DND-41 (cell line): ENCODE results near the gene IP6K3.

Source experiments
- ATAC-seq: fragments of 200-7000 bp; cut with Tn5 transposase; 3 replicates; pipeline ENCODE4 v1.9.1; 2021; ENCODE audit warnings: low read depth; ENCODE audit not compliant: insufficient read depth
- DNase-seq: peaks from one replicate; pipeline ENCODE4 v3.0.0-alpha.2; 2020
- H2AFZ ChIP-seq: 2 replicates; pipeline ENCODE4 v1.6.0; 2012; ENCODE audit warnings: low read depth, low read length
- H3K27ac ChIP-seq: 2 replicates; pipeline ENCODE4 v1.5.1; 2012; ENCODE audit warnings: low read length, inconsistent platforms
- H3K27me3 ChIP-seq: fragments of 200-600 bp; sonication (generic); 2 replicates; pipeline ENCODE4 v1.6.0; 2012; ENCODE audit warnings: low read length, mild to moderate bottlenecking, inconsistent platforms; ENCODE audit not compliant: insufficient read depth, poor library complexity
- H3K36me3 ChIP-seq: 2 replicates; pipeline ENCODE4 v1.5.1; 2012; ENCODE audit warnings: low read length, inconsistent platforms; ENCODE audit not compliant: insufficient read depth
- H3K4me1 ChIP-seq: 2 replicates; pipeline ENCODE4 v1.5.1; 2012; ENCODE audit warnings: mild to moderate bottlenecking, low read length; ENCODE audit not compliant: insufficient read depth
- H3K4me2 ChIP-seq: 2 replicates; pipeline ENCODE4 v1.6.0; 2012; ENCODE audit warnings: mild to moderate bottlenecking, moderate library complexity, low read length, inconsistent platforms; ENCODE audit not compliant: insufficient read depth
- H3K4me3 ChIP-seq, 2 experiments: fragments of 200-600 bp in 1 of 2; shearing (Covaris generic) in 1 of 2; 2 replicates each; pipeline ENCODE4 v1.5.1; 2012 to 2016; ENCODE audit warnings: inconsistent platforms in 2 of 2, low read length in 2 of 2, mild to moderate bottlenecking in 2 of 2, low read depth in 1 of 2, moderate library complexity in 1 of 2
- H3K79me2 ChIP-seq: 2 replicates; pipeline ENCODE4 v1.6.0; 2012; ENCODE audit warnings: low read length, inconsistent platforms; ENCODE audit not compliant: insufficient read depth
- H3K9ac ChIP-seq: 2 replicates; pipeline ENCODE4 v1.6.0; 2012; ENCODE audit warnings: low read depth, mild to moderate bottlenecking, inconsistent platforms, low read length, moderate library complexity
- H3K9me3 ChIP-seq: 2 replicates; pipeline ENCODE4 v1.5.1; 2012; ENCODE audit warnings: low read length, moderate library complexity, mild to moderate bottlenecking, inconsistent platforms; ENCODE audit not compliant: insufficient read depth, severe bottlenecking
- H4K20me1 ChIP-seq: 2 replicates; pipeline ENCODE4 v1.6.0; 2012; ENCODE audit warnings: low read length; ENCODE audit not compliant: insufficient read depth
- EZH2 ChIP-seq: IDR thresholded peaks from 3 replicates; pipeline ENCODE4 v1.6.1; 2012; ENCODE audit warnings: borderline replicate concordance, low read depth, mild to moderate bottlenecking, moderate library complexity, low read length, inconsistent platforms; ENCODE audit not compliant: severe bottlenecking
- TF ChIP-seq, protein P1 (sequence below): IDR thresholded peaks from 2 replicates; pipeline ENCODE4 v1.5.1; 2012; ENCODE audit warnings: borderline replicate concordance, low read length, moderate library complexity, mild to moderate bottlenecking; ENCODE audit not compliant: poor library complexity, severe bottlenecking; ENCODE audit errors: extremely low read depth

IP6K3 gene

DNA sequence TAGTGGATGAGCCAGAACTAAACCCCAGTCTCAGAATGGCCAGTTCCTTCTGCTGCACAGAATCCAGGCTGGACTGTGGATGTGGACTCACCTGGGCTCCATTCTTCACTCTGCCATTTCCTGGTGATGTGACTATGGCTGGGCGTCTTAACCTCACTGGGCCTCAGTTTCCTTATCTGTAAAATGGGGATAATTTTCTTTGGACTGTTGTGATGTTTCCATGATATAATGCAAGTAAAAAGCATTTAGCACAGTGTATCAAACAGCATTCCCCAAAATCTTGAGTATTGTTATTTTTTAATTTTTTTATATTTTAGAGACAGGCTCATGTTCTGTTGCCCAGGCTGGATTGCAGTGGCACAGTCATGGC lies 5.9 kb upstream of the IP6K3 start:
- Histone ChIP-seq H3K27ac (no peak overlapping the region), H3K4me3 (no peak overlapping the region), H3K36me3 (no peaks in the 10 kb centered on the region), H3K79me2 (no peaks in the 10 kb centered on the region), H3K4me2 (no peak overlapping the region), H3K4me1 (peaks cover 7% of the 10 kb centered on the region), H3K9ac (no peak overlapping the region), H2AFZ (no peak overlapping the region), H4K20me1 (peaks cover 7% of the 10 kb centered on the region; the same call in 1 of the 2 replicates), H3K9me3 (no peaks in the 10 kb centered on the region), H3K27me3 (no peaks in the 10 kb centered on the region)
- DNase-seq (no peak), ATAC-seq (no peak)
- TF ChIP-seq EZH2 = no peak
- TF ChIP-seq, protein P1, sequence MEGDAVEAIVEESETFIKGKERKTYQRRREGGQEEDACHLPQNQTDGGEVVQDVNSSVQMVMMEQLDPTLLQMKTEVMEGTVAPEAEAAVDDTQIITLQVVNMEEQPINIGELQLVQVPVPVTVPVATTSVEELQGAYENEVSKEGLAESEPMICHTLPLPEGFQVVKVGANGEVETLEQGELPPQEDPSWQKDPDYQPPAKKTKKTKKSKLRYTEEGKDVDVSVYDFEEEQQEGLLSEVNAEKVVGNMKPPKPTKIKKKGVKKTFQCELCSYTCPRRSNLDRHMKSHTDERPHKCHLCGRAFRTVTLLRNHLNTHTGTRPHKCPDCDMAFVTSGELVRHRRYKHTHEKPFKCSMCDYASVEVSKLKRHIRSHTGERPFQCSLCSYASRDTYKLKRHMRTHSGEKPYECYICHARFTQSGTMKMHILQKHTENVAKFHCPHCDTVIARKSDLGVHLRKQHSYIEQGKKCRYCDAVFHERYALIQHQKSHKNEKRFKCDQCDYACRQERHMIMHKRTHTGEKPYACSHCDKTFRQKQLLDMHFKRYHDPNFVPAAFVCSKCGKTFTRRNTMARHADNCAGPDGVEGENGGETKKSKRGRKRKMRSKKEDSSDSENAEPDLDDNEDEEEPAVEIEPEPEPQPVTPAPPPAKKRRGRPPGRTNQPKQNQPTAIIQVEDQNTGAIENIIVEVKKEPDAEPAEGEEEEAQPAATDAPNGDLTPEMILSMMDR = no peak

DNA sequence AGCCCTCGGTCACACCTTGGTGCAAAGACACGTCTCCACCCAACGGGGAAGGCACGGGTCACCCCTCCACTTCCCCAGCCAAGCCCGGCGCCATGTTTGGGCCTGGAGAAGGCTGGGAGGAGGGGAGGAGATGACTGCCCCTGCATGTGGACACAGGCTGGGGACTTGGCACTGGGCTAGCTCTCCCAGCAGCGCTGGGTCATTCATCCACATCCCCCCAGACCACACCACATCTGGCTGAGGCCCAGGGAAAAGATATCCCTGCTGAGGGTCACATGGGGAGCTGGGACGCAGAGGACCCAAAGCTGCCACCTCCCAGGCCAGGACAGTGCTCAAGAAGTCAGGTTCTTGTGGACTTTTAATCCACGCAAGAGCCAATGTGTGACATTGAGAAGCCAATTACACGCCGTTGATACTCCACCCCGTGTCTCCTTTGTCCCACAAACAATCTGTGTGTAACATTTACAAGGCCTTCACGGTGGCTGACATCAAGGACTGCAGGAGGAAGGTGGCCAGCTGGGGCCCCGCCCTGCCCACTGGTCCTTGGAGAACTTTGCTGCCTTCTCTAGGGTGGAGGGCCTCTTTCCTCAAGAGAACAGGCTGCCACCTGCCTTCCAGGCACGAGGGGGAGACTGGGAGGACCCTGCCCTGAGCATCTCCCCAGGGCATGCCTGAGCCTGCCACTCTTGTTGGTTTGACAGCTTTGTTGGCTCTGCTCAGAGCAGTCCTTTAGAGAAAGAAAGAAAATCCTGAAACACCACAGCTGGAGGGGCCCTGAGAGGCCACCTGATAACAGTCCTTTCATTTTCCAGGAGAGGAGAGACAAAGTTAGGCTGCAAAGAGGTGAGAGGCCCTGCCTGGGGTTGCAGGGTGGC lies 5.3 kb upstream of the IP6K3 start:
- Histone ChIP-seq H3K4me1 (peaks cover 7% of the 10 kb centered on the region), H4K20me1 (peaks cover 10% of the 10 kb centered on the region; the same call in 1 of the 2 replicates), H3K9me3 (no peaks in the 10 kb centered on the region), H3K36me3 (no peaks in the 10 kb centered on the region), H3K27ac (no peak overlapping the region), H2AFZ (no peak overlapping the region), H3K9ac (no peak overlapping the region), H3K27me3 (no peaks in the 10 kb centered on the region), H3K79me2 (no peaks in the 10 kb centered on the region), H3K4me2 (no peak overlapping the region), H3K4me3 (no peak overlapping the region)
- no peak for TF ChIP-seq EZH2
- TF ChIP-seq, protein P1 = peak; percentile 28
- DNase-seq (peak; percentile 57), ATAC-seq (peak; percentile 87)

DNA sequence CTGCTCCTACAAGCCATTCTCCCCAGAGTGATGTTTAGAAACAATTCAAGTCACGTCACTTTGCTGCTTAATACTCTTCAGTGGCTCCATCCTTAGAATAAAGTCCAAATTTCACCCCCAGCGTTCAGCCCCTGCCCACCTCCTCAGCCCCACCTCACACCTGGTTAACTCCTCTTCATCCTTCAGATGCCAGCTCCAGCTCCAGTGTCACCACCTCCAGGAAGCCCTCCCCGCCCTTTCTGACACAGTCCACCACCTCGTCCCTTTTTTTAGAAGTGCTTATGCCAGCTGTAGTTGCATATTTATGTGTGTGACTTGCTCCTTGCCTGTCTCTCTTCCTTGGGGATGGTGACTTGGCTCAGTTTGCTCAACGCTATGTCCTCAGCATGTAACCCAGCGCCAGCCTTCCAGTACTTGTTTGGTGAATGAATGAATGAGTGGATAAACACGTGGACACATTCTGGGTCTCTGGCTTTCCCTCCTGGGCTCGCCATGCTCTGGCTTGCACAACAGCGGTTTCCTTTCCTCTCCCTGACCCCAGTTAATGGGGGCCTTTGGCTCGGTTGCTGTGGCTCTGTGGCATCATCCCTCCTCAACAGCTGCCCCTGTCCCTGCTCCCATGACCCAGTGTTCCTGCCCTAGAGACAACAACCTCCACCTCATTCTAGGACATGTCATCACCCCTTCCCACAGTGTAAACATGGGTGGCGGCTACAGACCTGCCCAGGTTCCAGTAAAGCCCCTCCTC lies 3.7 kb upstream of the IP6K3 start:
- Histone ChIP-seq H3K4me3 (no peak overlapping the region), H3K9ac (no peak overlapping the region), H3K9me3 (no peaks in the 10 kb centered on the region), H2AFZ (no peak overlapping the region), H3K4me1 (peaks cover 7% of the 10 kb centered on the region), H3K79me2 (no peaks in the 10 kb centered on the region), H3K4me2 (no peak overlapping the region), H3K27me3 (no peaks in the 10 kb centered on the region), H3K27ac (no peak overlapping the region), H4K20me1 (peaks cover 10% of the 10 kb centered on the region; the same call in 1 of the 2 replicates), H3K36me3 (no peaks in the 10 kb centered on the region)
- no peak for DNase-seq
- ATAC-seq = no peak
- TF ChIP-seq, protein P1 = no peak
- no peak for TF ChIP-seq EZH2
